GM23248 (cell line): ENCODE data around the gene MTUS2. TPM values are rescaled to one million over a fixed set of nuclear protein-coding genes. Genes with fewer than 3 reads are reported as not detected.
A peak's percentile ranks its signal among the peaks of the same experiment; 100 is the strongest.

Source experiments
- DNase-seq: peaks from one replicate; pipeline ENCODE4 v3.0.0-alpha.2; 2015
- H2AFZ ChIP-seq: fragments of 200-600 bp; sonication (generic); 2 replicates; pipeline ENCODE4 v1.6.1; 2016; ENCODE audit warnings: antibody characterized with exemption
- H3F3A ChIP-seq: fragments of 200-600 bp; sonication (generic); 2 replicates; pipeline ENCODE4 v1.6.1; 2016; ENCODE audit warnings: mild to moderate bottlenecking, antibody characterized with exemption, mixed run types; ENCODE audit not compliant: insufficient read depth
- H3K27ac ChIP-seq: fragments of 200-600 bp; sonication (generic); 2 replicates; pipeline ENCODE4 v1.5.1; 2016; ENCODE audit warnings: mild to moderate bottlenecking
- H3K27me3 ChIP-seq: fragments of 200-600 bp; sonication (generic); replicated peaks from 2 replicates; pipeline ENCODE4 v1.6.1; 2016; ENCODE audit warnings: mild to moderate bottlenecking; ENCODE audit not compliant: insufficient read depth
- H3K36me3 ChIP-seq: fragments of 200-600 bp; sonication (generic); 2 replicates; pipeline ENCODE4 v1.6.1; 2016; ENCODE audit warnings: low read depth, mild to moderate bottlenecking
- H3K4me1 ChIP-seq: fragments of 200-600 bp; sonication (generic); 2 replicates; pipeline ENCODE4 v1.6.1; 2016; ENCODE audit warnings: mild to moderate bottlenecking; ENCODE audit not compliant: insufficient read depth
- H3K4me2 ChIP-seq: fragments of 200-600 bp; sonication (generic); one replicate; pipeline ENCODE4 v1.6.1; 2016; ENCODE audit warnings: mild to moderate bottlenecking; ENCODE audit not compliant: unreplicated experiment
- H3K4me3 ChIP-seq: fragments of 200-600 bp; sonication (generic); 2 replicates; pipeline ENCODE4 v1.5.1; 2016; ENCODE audit warnings: mild to moderate bottlenecking
- H3K79me2 ChIP-seq: fragments of 200-600 bp; sonication (generic); 2 replicates; pipeline ENCODE4 v1.6.1; 2016; ENCODE audit warnings: mild to moderate bottlenecking; ENCODE audit not compliant: insufficient read depth
- H3K9ac ChIP-seq: fragments of 200-600 bp; sonication (generic); 2 replicates; pipeline ENCODE4 v1.6.1; 2016; ENCODE audit warnings: mild to moderate bottlenecking
- H3K9me2 ChIP-seq: fragments of 200-600 bp; sonication (generic); 2 replicates; pipeline ENCODE4 v1.6.1; 2016; ENCODE audit warnings: mixed run types, mild to moderate bottlenecking, moderate library complexity; ENCODE audit not compliant: insufficient read depth
- H3K9me3 ChIP-seq: fragments of 200-600 bp; sonication (generic); one replicate; pipeline ENCODE4 v1.6.1; 2017; ENCODE audit warnings: low read depth
- H4K20me1 ChIP-seq: fragments of 200-600 bp; sonication (generic); 2 replicates; pipeline ENCODE4 v1.6.0; 2016; ENCODE audit not compliant: insufficient read depth
- EZH2 ChIP-seq: fragments of 200-600 bp; sonication (generic); IDR thresholded peaks from 2 replicates; pipeline ENCODE4 v1.6.1; 2018; ENCODE audit warnings: antibody characterized with exemption, mild to moderate bottlenecking; ENCODE audit not compliant: insufficient read depth, poor library complexity, severe bottlenecking
- EZH2phosphoT487 ChIP-seq: fragments of 200-600 bp; sonication (generic); IDR thresholded peaks from 2 replicates; pipeline ENCODE4 v1.6.1; 2018; ENCODE audit warnings: antibody characterized with exemption, moderate library complexity, mild to moderate bottlenecking, low read depth; ENCODE audit not compliant: insufficient read depth
- WGBS, 2 experiments: methylation state at CpG; one replicate each; pipeline ENCODE4 v1.1.6; 2015 to 2017; ENCODE audit warnings: low lambda C conversion rate in 2 of 2, low coverage in 1 of 2; ENCODE audit errors: missing lambda C conversion rate in 2 of 2; 5-methylcytosine and 5-hydroxymethylcytosine counted together
- in situ Hi-C: fragments of 300-500 bp; cut with MboI; formaldehyde crosslinking; loops from 2 replicates; pipeline ENCODE4 v1.15.0; 2020
- polyA plus RNA-seq: library from polyadenylated mRNA; unstranded; fragments of >200 nt; fragmentation: Nextera tagmentation; extraction: Ambion mirVana; gene quantifications from 2 replicates; pipeline ENCODE4 v1.2.1, GENCODE V29; 2016
- total RNA-seq: library from RNA; depleted of rRNA; stranded (reverse); fragments of >200 nt; shearing (Covaris generic); gene quantifications from 2 replicates; pipeline ENCODE4 v1.2.3, GENCODE V29; 2014

MTUS2 gene
- total and polyA plus RNA-seq, 2 experiments from 2014 or later: 0.43 to 0.74 TPM

GRCh38 chr13:29513002-29513980 is 693.2 kb downstream of the MTUS2 start:
- Histone ChIP-seq H3K9ac (peak overlapping the region; percentile 56; the same call in 1 of the 2 replicates), H3F3A (peaks cover 52% of the 10 kb centered on the region), H2AFZ (no peak overlapping the region), H3K27ac (peak overlapping the region; percentile 88), H3K9me3 (no peaks in the 10 kb centered on the region), H3K4me3 (no peak overlapping the region), H3K79me2 (peaks cover 65% of the 10 kb centered on the region), H3K9me2 (no peaks in the 10 kb centered on the region), H3K27me3 (no peaks in the 10 kb centered on the region), H3K4me2 (no peak overlapping the region), H4K20me1 (no peaks in the 10 kb centered on the region), H3K36me3 (peaks cover 56% of the 10 kb centered on the region), H3K4me1 (peaks cover 66% of the 10 kb centered on the region)
- in situ Hi-C loops: loop anchor here (10.0 kb wide), 2 partner anchors 192 to 602 kb away; no protein-coding TSS in a partner anchor
- 77 to 78% methylated on average over 24 of the region's 24 CpGs for WGBS, 2 experiments
- TF ChIP-seq EZH2phosphoT487 (no peak), EZH2 (no peak)
- peak; percentile 84 for DNase-seq

GRCh38 chr13:29513981-29514719 is 694.0 kb downstream of the MTUS2 start:
- Histone ChIP-seq H3K4me2 (no peak overlapping the region), H3K9me3 (no peaks in the 10 kb centered on the region), H3K27me3 (no peaks in the 10 kb centered on the region), H3F3A (peaks cover 44% of the 10 kb centered on the region), H3K9me2 (no peaks in the 10 kb centered on the region), H3K4me3 (no peak overlapping the region), H4K20me1 (no peaks in the 10 kb centered on the region), H3K79me2 (peaks cover 69% of the 10 kb centered on the region), H3K27ac (peak overlapping the region; percentile 88), H3K36me3 (peaks cover 54% of the 10 kb centered on the region), H3K4me1 (peaks cover 59% of the 10 kb centered on the region), H3K9ac (peak overlapping the region; percentile 56; the same call in 1 of the 2 replicates), H2AFZ (no peak overlapping the region)
- WGBS, 2 experiments: 66 to 77% methylated on average over 29 to 30 of the region's 32 CpGs
- peak; percentile 82 for DNase-seq
- TF ChIP-seq EZH2phosphoT487 (no peak), EZH2 (no peak)
- in situ Hi-C loops: loop anchor here (10.0 kb wide), 2 partner anchors 191 to 601 kb away; no protein-coding TSS in a partner anchor

- Histone ChIP-seq H3K27ac (peak overlapping the region; percentile 88), H3K9me2 (no peaks in the 10 kb centered on the region), H2AFZ (no peak overlapping the region), H3K4me2 (no peak overlapping the region), H3K79me2 (peaks cover 69% of the 10 kb centered on the region), H3K4me1 (peaks cover 53% of the 10 kb centered on the region), H3K9ac (peak overlapping the region; percentile 40; the same call in 1 of the 2 replicates), H3F3A (peaks cover 39% of the 10 kb centered on the region), H3K9me3 (no peaks in the 10 kb centered on the region), H3K27me3 (no peaks in the 10 kb centered on the region), H3K36me3 (peaks cover 52% of the 10 kb centered on the region), H3K4me3 (no peak overlapping the region), H4K20me1 (no peaks in the 10 kb centered on the region)
- in situ Hi-C loops: loop anchor here (10.0 kb wide), 2 partner anchors 190 to 600 kb away; no protein-coding TSS in a partner anchor
- DNase-seq: no peak
- WGBS, 2 experiments: 66 to 67% methylated on average over 13 of the region's 13 CpGs
- TF ChIP-seq EZH2phosphoT487 (no peak), EZH2 (no peak)
Observed at GRCh38 chr13:29514720-29515310, 694.7 kb downstream of the MTUS2 start.

- peak overlapping the region; percentile 88 for H3K27ac ChIP-seq
- TF ChIP-seq EZH2phosphoT487 (no peak), EZH2 (no peak)
Observed at GRCh38 chr13:29515372-29515771, 695.2 kb downstream of the MTUS2 start.

More at GRCh38 chr13:29515372-29515771, 695.2 kb downstream of the MTUS2 start:
- no peaks in the 10 kb centered on the region for H3K27me3 ChIP-seq
- no peaks in the 10 kb centered on the region for H4K20me1 ChIP-seq
- no peaks in the 10 kb centered on the region for H3K9me3 ChIP-seq
- H3K9ac ChIP-seq: peak overlapping the region; percentile 40; the same call in 1 of the 2 replicates
- WGBS, 2 experiments: 82 to 86% methylated on average over 7 of the region's 7 CpGs
- no peak overlapping the region for H3K4me2 ChIP-seq
- in situ Hi-C loops: loop anchor here (10.0 kb wide), 2 partner anchors 189 to 599 kb away; no protein-coding TSS in a partner anchor
- peak; percentile 38 for DNase-seq
- H3K9me2 ChIP-seq: no peaks in the 10 kb centered on the region
- H2AFZ ChIP-seq: no peak overlapping the region
- H3K4me3 ChIP-seq: no peak overlapping the region
- H3K36me3 ChIP-seq: peaks cover 55% of the 10 kb centered on the region
- peaks cover 53% of the 10 kb centered on the region for H3K4me1 ChIP-seq
- H3K79me2 ChIP-seq: peaks cover 70% of the 10 kb centered on the region
- H3F3A ChIP-seq: peaks cover 40% of the 10 kb centered on the region
